H9 (cell line): ENCODE data around the gene NBEA. TPM values are rescaled to one million over a fixed set of nuclear protein-coding genes. Genes with fewer than 3 reads are reported as not detected.

Source experiments
- DNase-seq: peaks from one replicate; pipeline ENCODE4 v3.0.0-alpha.2; 2017
- H2AFZ ChIP-seq: one replicate; pipeline ENCODE4 v1.6.1; 2013; ENCODE audit warnings: mild to moderate bottlenecking, low read length, control low read depth, moderate library complexity
- H2AK5ac ChIP-seq: 2 replicates; pipeline ENCODE4 v1.6.1; 2013; ENCODE audit warnings: low read length, control low read depth, mixed read lengths; ENCODE audit not compliant: insufficient read length
- H2BK120ac ChIP-seq: one replicate; pipeline ENCODE4 v1.6.1; 2013; ENCODE audit warnings: low read depth, mild to moderate bottlenecking, low read length, control low read depth, inconsistent platforms; ENCODE audit not compliant: poor library complexity, severe bottlenecking
- H2BK12ac ChIP-seq: 2 replicates; pipeline ENCODE4 v1.6.1; 2013; ENCODE audit warnings: low read length, control low read depth, mixed read lengths, low read depth; ENCODE audit not compliant: insufficient read length
- H2BK15ac ChIP-seq: 2 replicates; pipeline ENCODE4 v1.6.1; 2013; ENCODE audit warnings: low read depth, low read length, control low read depth
- H2BK20ac ChIP-seq: one replicate; pipeline ENCODE4 v1.6.1; 2013; ENCODE audit warnings: low read depth, mild to moderate bottlenecking, low read length, control low read depth, inconsistent platforms; ENCODE audit not compliant: poor library complexity, severe bottlenecking
- H2BK5ac ChIP-seq: 2 replicates; pipeline ENCODE4 v1.6.1; 2013; ENCODE audit warnings: low read length, control low read depth, mixed read lengths; ENCODE audit not compliant: insufficient read length
- H3K14ac ChIP-seq: 2 replicates; pipeline ENCODE4 v1.6.1; 2013; ENCODE audit warnings: low read length, control low read depth; ENCODE audit not compliant: insufficient read depth
- H3K18ac ChIP-seq: 2 replicates; pipeline ENCODE4 v1.6.1; 2013; ENCODE audit warnings: low read depth, mild to moderate bottlenecking, mixed read lengths, low read length, control low read depth; ENCODE audit not compliant: insufficient read length
- H3K23ac ChIP-seq: 2 replicates; pipeline ENCODE4 v1.6.1; 2013; ENCODE audit warnings: low read length, control low read depth, mixed read lengths, low read depth; ENCODE audit not compliant: insufficient read length
- H3K23me2 ChIP-seq: 2 replicates; pipeline ENCODE4 v1.6.1; 2013; ENCODE audit warnings: low read depth, mild to moderate bottlenecking, mixed read lengths, low read length, control low read depth; ENCODE audit not compliant: insufficient read length, poor library complexity, severe bottlenecking
- H3K27ac ChIP-seq: 2 replicates; pipeline ENCODE4 v1.5.1; 2013; ENCODE audit warnings: low read length, control low read depth, mixed read lengths, low read depth; ENCODE audit not compliant: insufficient read length
- H3K27me3 ChIP-seq: 2 replicates; pipeline ENCODE4 v1.6.1; 2013; ENCODE audit warnings: low read length, control low read depth, inconsistent platforms; ENCODE audit not compliant: insufficient read depth
- H3K4ac ChIP-seq: 2 replicates; pipeline ENCODE4 v1.6.1; 2013; ENCODE audit warnings: low read depth, mild to moderate bottlenecking, control low read depth, inconsistent platforms, low read length, moderate library complexity
- H3K4me1 ChIP-seq: 2 replicates; pipeline ENCODE4 v1.6.1; 2013; ENCODE audit warnings: low read length, control low read depth, inconsistent platforms; ENCODE audit not compliant: insufficient read depth
- H3K4me2 ChIP-seq: 2 replicates; pipeline ENCODE4 v1.6.1; 2013; ENCODE audit warnings: low read length, control low read depth, mixed read lengths; ENCODE audit not compliant: insufficient read length, insufficient read depth
- H3K56ac ChIP-seq: 2 replicates; pipeline ENCODE4 v1.6.1; 2013; ENCODE audit warnings: low read depth, mild to moderate bottlenecking, mixed read lengths, low read length, control low read depth; ENCODE audit not compliant: insufficient read length
- H3K79me1 ChIP-seq: 2 replicates; pipeline ENCODE4 v1.6.1; 2013; ENCODE audit warnings: low read depth, mild to moderate bottlenecking, moderate library complexity, low read length, control low read depth, inconsistent platforms; ENCODE audit not compliant: insufficient read depth, poor library complexity, severe bottlenecking
- H3K79me2 ChIP-seq: 2 replicates; pipeline ENCODE4 v1.6.1; 2013; ENCODE audit warnings: low read length, control low read depth, inconsistent platforms; ENCODE audit not compliant: insufficient read depth
- H3K9ac ChIP-seq: 2 replicates; pipeline ENCODE4 v1.6.1; 2013; ENCODE audit warnings: low read length, control low read depth, mixed read lengths; ENCODE audit not compliant: insufficient read length; ENCODE audit errors: extremely low read depth
- H3K9me3 ChIP-seq: one replicate; pipeline ENCODE4 v1.6.1; 2013; ENCODE audit warnings: low read depth, low read length, inconsistent platforms; ENCODE audit not compliant: control insufficient read depth
- H3T11ph ChIP-seq: one replicate; pipeline ENCODE4 v1.6.1; 2013; ENCODE audit warnings: mild to moderate bottlenecking, low read length, control low read depth, inconsistent platforms
- H4K20me1 ChIP-seq: one replicate; pipeline ENCODE4 v1.6.1; 2013; ENCODE audit not compliant: control insufficient read depth, insufficient read length, insufficient read depth
- H4K5ac ChIP-seq: 2 replicates; pipeline ENCODE4 v1.6.1; 2013; ENCODE audit warnings: low read depth, mild to moderate bottlenecking, mixed read lengths, low read length, control low read depth; ENCODE audit not compliant: insufficient read length
- H4K8ac ChIP-seq: replicated peaks from 2 replicates; pipeline ENCODE4 v1.6.1; 2013; ENCODE audit warnings: low read length, control low read depth, mixed read lengths, low read depth; ENCODE audit not compliant: insufficient read length
- H4K91ac ChIP-seq: 2 replicates; pipeline ENCODE4 v1.6.1; 2013; ENCODE audit warnings: low read depth, mild to moderate bottlenecking, moderate library complexity, mixed read lengths, low read length, control low read depth; ENCODE audit not compliant: insufficient read length
- H3K27ac Mint-ChIP-seq, 3 experiments: 2 replicates in 2 of 3; 3 replicates in 1 of 3; pipeline ENCODE4 v1.8.0; 2020 to 2021; ENCODE audit warnings: mixed read lengths in 3 of 3, mild to moderate bottlenecking in 1 of 3, moderate library complexity in 1 of 3
- H3K27me3 Mint-ChIP-seq: 2 replicates; pipeline ENCODE4 v1.8.0; 2021; ENCODE audit warnings: low read depth, mild to moderate bottlenecking, moderate library complexity, mixed read lengths
- H3K36me3 Mint-ChIP-seq, 3 experiments: 2 replicates in 2 of 3; 3 replicates in 1 of 3; pipeline ENCODE4 v1.8.0; 2020 to 2021; ENCODE audit warnings: low read depth in 3 of 3, mixed read lengths in 3 of 3; ENCODE audit not compliant: insufficient read depth in 1 of 3
- H3K4me1 Mint-ChIP-seq, 2 experiments: 2 replicates each; pipeline ENCODE4 v1.8.0; 2020; ENCODE audit warnings: mixed read lengths in 2 of 2
- H3K4me3 Mint-ChIP-seq, 2 experiments: 2 replicates in 1 of 2; 3 replicates in 1 of 2; pipeline ENCODE4 v1.8.0; 2020 to 2021; ENCODE audit warnings: mild to moderate bottlenecking in 2 of 2, mixed read lengths in 2 of 2, moderate library complexity in 1 of 2
- H3K9me3 Mint-ChIP-seq, 2 experiments: 2 replicates in 1 of 2; 3 replicates in 1 of 2; pipeline ENCODE4 v1.8.0; 2020; ENCODE audit warnings: mild to moderate bottlenecking in 2 of 2, mixed read lengths in 2 of 2, moderate library complexity in 1 of 2
- total RNA-seq: library from RNA; stranded (reverse); gene quantifications from 2 replicates; pipeline ENCODE4 v1.2.1, GENCODE V29; 2021
- TF ChIP-seq, protein P1 (sequence below): fragments of 200-600 bp; sonication (generic); conservative IDR thresholded peaks from 3 replicates; pipeline ENCODE4 v1.8.0; 2021; ENCODE audit warnings: antibody characterized with exemption, mild to moderate bottlenecking

The NBEA gene
- total RNA-seq, 1 experiment from 2014 or later = 17.3 TPM

DNA sequence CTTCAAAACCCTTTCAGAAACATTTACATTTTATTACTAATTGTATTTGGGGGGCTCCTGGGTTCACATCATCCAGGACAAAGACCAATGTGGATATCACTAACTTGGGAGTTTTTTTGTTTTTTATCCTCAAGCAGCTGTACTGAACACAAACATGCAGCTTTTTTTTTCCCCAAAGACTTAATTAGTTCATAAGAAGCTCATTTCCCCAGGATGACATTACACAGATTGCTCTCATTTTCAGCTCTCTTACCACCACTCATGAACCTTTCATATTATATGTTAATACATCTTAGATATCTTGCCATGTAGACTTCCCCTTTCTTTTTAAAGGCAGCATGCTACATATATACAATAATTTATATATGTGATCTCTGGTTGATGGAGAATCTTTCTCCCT, 653.1 kb downstream of the NBEA start:
- H3K9ac ChIP-seq = no peak overlapping the region
- H3K4ac ChIP-seq = no peak overlapping the region
- no peak overlapping the region for H3K27ac ChIP-seq
- H4K91ac ChIP-seq = no peak overlapping the region
- no peak overlapping the region for H2BK5ac ChIP-seq
- no peak overlapping the region for H3K4me3 Mint-ChIP-seq
- H2BK20ac ChIP-seq = no peak overlapping the region
- H4K5ac ChIP-seq = no peak overlapping the region
- H3K4me1 Mint-ChIP-seq = peaks cover 29% of the 10 kb centered on the region in 2 experiments
- no peaks in the 10 kb centered on the region for H3K27me3 Mint-ChIP-seq
- H3K79me1 ChIP-seq = no peaks in the 10 kb centered on the region
- H3K4me2 ChIP-seq = no peak overlapping the region
- H3K4me1 ChIP-seq = no peaks in the 10 kb centered on the region
- no peak overlapping the region for H3K27ac Mint-ChIP-seq
- no peaks in the 10 kb centered on the region for H4K20me1 ChIP-seq
- no peaks in the 10 kb centered on the region for H3K27me3 ChIP-seq
- no peak overlapping the region for H2BK12ac ChIP-seq
- no peak overlapping the region for H3K56ac ChIP-seq
- H2BK120ac ChIP-seq = no peak overlapping the region
- no peak overlapping the region for H3K14ac ChIP-seq
- H2BK15ac ChIP-seq = no peak overlapping the region
- H2AK5ac ChIP-seq = no peak overlapping the region
- no peak overlapping the region for H3T11ph ChIP-seq
- no peak overlapping the region for H3K18ac ChIP-seq
- H3K23me2 ChIP-seq = no peaks in the 10 kb centered on the region
- TF ChIP-seq, protein P1, sequence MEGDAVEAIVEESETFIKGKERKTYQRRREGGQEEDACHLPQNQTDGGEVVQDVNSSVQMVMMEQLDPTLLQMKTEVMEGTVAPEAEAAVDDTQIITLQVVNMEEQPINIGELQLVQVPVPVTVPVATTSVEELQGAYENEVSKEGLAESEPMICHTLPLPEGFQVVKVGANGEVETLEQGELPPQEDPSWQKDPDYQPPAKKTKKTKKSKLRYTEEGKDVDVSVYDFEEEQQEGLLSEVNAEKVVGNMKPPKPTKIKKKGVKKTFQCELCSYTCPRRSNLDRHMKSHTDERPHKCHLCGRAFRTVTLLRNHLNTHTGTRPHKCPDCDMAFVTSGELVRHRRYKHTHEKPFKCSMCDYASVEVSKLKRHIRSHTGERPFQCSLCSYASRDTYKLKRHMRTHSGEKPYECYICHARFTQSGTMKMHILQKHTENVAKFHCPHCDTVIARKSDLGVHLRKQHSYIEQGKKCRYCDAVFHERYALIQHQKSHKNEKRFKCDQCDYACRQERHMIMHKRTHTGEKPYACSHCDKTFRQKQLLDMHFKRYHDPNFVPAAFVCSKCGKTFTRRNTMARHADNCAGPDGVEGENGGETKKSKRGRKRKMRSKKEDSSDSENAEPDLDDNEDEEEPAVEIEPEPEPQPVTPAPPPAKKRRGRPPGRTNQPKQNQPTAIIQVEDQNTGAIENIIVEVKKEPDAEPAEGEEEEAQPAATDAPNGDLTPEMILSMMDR = no peak
- H3K23ac ChIP-seq = no peak overlapping the region
- no peaks in the 10 kb centered on the region for H3K9me3 ChIP-seq
- H4K8ac ChIP-seq = no peak overlapping the region
- no peaks in the 10 kb centered on the region for H3K36me3 Mint-ChIP-seq
- H2AFZ ChIP-seq = no peak overlapping the region
- no peaks in the 10 kb centered on the region for H3K79me2 ChIP-seq
- no peaks in the 10 kb centered on the region for H3K9me3 Mint-ChIP-seq
- DNase-seq = no peak
